GM10266 (cell line): ENCODE results near the gene ATP11C.

Experiments
- DNase-seq: peaks from one replicate; pipeline ENCODE4 v3.0.0; 2012; ENCODE audit errors: extremely low spot score
- TF ChIP-seq, protein P1 (sequence below): IDR thresholded peaks from 2 replicates; pipeline ENCODE4 v1.5.1; 2012; ENCODE audit warnings: mild to moderate bottlenecking, low read depth; ENCODE audit not compliant: control insufficient read depth, insufficient read depth; ENCODE audit errors: missing control alignments

ATP11C gene

DNA sequence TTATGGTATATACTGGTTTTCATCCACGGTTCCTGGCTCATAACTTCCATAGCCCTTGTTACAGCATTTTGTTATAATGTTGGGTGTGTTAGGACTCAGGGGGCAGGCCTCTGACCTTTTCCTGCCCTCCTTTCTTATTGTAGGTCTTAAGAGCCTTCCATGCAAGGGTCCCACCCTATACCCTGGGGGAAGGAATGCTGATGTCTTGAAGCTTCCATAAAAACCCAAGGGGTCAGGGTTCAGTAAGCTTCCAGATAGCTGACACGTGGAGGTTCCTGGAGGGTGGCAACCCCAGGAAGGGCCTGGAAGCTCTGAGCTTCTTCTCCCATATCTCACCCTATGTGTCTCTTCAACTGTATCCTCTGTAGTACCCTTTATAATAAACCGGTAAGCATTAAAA, 29.6 kb downstream of the ATP11C start:
- DNase-seq = no peak
- TF ChIP-seq, protein P1, sequence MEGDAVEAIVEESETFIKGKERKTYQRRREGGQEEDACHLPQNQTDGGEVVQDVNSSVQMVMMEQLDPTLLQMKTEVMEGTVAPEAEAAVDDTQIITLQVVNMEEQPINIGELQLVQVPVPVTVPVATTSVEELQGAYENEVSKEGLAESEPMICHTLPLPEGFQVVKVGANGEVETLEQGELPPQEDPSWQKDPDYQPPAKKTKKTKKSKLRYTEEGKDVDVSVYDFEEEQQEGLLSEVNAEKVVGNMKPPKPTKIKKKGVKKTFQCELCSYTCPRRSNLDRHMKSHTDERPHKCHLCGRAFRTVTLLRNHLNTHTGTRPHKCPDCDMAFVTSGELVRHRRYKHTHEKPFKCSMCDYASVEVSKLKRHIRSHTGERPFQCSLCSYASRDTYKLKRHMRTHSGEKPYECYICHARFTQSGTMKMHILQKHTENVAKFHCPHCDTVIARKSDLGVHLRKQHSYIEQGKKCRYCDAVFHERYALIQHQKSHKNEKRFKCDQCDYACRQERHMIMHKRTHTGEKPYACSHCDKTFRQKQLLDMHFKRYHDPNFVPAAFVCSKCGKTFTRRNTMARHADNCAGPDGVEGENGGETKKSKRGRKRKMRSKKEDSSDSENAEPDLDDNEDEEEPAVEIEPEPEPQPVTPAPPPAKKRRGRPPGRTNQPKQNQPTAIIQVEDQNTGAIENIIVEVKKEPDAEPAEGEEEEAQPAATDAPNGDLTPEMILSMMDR = no peak

DNA sequence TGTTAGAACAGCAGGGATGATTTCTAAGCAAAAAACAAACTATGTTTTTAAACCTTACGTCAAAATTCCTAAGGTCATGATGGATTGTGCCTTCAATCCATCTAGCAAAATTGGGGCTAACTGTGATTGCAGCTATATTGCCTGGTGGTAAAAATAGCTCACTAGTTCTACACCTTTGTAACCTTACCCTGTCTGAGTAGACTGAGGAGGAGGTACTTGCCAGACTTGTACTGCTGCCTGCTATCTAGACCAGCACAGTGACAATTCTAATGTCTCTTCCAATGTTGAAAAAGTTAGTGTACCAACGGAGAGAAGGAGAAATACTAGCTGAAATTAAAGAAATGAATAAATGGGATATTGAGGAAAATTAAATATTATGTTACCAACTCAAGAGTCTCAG, 30.3 kb downstream of the ATP11C start:
- TF ChIP-seq, protein P1 = no peak
- DNase-seq = no peak

DNA sequence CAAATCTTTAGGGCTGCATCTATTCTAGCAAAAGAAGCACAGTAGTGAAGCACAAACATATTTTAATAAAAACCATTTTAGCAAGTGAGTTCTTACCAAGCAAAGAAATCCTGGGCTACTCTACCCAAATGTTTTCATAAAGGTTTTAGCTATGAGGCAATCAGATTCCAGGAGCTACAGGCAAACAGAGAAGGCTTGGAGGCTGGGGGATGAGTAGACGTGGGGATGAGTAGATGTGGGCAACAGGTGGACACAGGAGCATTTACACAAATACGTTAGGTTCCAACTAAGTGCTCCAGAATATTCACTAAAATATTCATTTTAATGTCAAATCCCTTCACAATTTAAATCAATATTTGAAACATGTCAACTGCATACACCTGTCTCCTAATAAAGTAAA, 34.5 kb downstream of the ATP11C start:
- TF ChIP-seq, protein P1 = no peak
- DNase-seq = no peak

DNA sequence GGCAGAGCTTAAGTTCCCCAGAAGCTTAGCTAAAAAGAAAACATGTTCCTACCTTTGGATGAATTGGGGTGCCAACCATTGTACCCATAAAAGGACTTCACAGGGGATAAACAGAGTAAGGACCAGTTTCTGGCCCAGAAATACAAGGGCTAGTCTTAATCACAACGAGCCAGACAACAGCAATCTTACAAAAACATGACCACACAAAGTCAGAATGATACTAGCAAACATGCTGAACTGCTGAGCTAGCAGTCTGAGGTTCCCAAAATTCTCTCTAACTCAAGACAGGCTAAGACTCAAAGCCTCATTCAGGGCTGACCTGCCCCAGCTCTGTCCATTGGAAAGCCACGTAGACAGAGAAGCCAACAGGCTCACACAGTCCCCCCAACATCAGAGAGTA, 40.3 kb downstream of the ATP11C start:
- TF ChIP-seq, protein P1 = no peak
- DNase-seq = peak; percentile 2

DNA sequence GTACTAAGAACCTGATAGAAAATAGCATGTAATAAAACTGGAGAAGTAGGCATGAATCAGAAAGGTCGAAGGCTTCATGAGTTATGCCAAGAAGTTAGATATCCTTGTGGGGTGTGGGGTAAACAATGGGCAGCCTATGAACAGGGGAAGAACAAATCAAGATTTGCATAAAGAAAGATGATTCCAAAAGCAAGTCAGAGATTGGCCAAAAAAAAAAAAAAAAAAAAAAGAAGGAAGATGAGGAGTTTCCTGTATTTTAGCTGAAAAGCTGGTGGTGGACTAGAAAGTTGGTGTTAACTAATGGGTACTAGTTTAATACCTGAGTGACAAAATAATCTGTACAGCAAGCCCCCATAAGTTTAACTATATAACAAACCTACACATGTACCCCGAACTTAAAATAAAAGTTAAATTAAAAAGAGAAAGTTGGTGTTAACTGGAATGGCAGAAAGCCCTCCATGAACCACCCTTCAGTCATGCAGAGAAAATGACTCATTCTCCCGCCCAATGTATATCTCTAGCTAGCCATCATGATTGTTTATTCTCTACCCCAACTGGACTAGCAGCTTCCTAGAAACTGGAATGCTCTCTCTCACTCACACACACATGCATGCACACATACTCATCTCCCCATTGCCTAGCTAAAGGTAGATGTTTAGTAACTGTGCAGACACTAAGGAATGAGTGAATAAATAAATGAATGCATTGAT, 41.7 kb downstream of the ATP11C start:
- TF ChIP-seq, protein P1 = no peak
- no peak for DNase-seq

DNA sequence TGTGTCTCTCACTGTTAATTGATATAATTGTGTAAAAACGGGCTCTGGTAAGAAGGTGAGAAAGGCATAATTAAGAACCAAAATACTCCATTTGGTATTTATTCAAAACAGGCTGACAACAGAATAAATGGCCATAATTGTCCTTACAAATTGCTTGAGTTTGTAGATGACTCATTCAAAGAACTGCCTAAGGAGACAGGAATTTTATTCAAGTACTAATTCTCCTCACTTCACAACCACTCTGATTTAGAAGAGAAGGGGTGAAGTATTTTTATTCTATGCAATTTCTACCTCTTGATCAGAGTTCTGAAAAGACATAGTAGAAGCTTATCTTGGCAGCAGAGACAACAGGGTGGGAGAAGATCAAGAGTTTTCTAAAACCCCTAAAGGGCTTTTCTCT, 43.1 kb downstream of the ATP11C start:
- no peak for DNase-seq
- TF ChIP-seq, protein P1 = no peak

DNA sequence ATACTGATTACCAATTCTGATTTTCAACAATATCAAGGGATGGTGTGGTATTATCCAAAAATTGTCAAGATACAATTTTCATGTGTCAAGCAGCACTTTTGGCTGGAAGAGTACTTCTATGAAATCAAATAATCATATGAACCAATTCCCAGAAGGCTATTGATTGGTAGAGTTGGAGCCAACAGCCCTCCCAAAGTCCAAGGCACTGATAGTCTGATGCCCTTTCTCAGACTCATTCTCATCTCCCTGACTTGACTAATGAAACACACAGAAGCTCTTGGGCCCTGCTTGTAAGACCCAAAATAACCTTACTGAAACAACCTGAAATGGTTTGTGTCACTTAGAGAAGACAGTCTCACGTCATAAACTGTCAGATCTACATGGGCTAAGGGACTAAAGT, 48.9 kb downstream of the ATP11C start:
- TF ChIP-seq, protein P1 = no peak
- DNase-seq = no peak
